OCI-LY7 (cell line): Measurements from ENCODE around the gene KCNQ1.

ENCODE experiments used
- CTCF ChIP-seq: fragments of 200-600 bp; sonication (generic); conservative IDR thresholded peaks from 2 replicates; pipeline ENCODE4 v1.5.1; 2014; ENCODE audit warnings: mild to moderate bottlenecking, antibody characterized with exemption, low read length, moderate library complexity, mixed read lengths
- EZH2phosphoT487 ChIP-seq: fragments of 200-600 bp; sonication (generic); IDR thresholded peaks from 2 replicates; pipeline ENCODE4 v1.6.1; 2018; ENCODE audit warnings: low read depth, borderline replicate concordance, mild to moderate bottlenecking, mixed run types, antibody characterized with exemption, low read length, moderate library complexity, mixed read lengths

GRCh38 chr11:2540992-2541680, 96.3 kb downstream of the KCNQ1 start:
- TF ChIP-seq CTCF: no peak
- TF ChIP-seq EZH2phosphoT487: no peak
